Vagina (tissue), 2 donors: ENCODE measurements around the gene CEBPE. TPM values are rescaled to one million over a fixed set of nuclear protein-coding genes. Genes with fewer than 3 reads are reported as not detected.
A peak's percentile ranks its signal among the peaks of the same experiment; 100 is the strongest.

Experiments
- DNase-seq, 2 donors: peaks; one replicate each; pipeline ENCODE4 v3.0.0-alpha.2; 2017; ENCODE audit errors: extremely low spot score in 2 of 2
- H3K27ac ChIP-seq: fragments of 200-600 bp; sonication (generic); one replicate; pipeline ENCODE4 v1.5.1; 2019
- H3K27me3 ChIP-seq: fragments of 200-600 bp; sonication (generic); one replicate; pipeline ENCODE4 v1.5.1; 2019
- H3K36me3 ChIP-seq, 2 donors: fragments of 200-600 bp; sonication (generic); one replicate each; pipeline ENCODE4 v1.5.1; 2017 to 2019
- H3K4me1 ChIP-seq: fragments of 200-600 bp; sonication (generic); one replicate; pipeline ENCODE4 v1.5.1; 2019
- H3K4me3 ChIP-seq, 2 donors: fragments of 200-600 bp; sonication (generic); 1 replicate in 1 of 2; 2 replicates in 1 of 2; pipeline ENCODE4 v1.5.1; 2016 to 2019
- H3K9me3 ChIP-seq: fragments of 200-600 bp; sonication (generic); one replicate; pipeline ENCODE4 v1.5.1; 2019
- POLR2A ChIP-seq, 2 donors: fragments of 450-650 bp; IDR thresholded peaks; one replicate each; pipeline ENCODE4 v1.6.1; 2017; ENCODE audit warnings: antibody characterized with exemption in 2 of 2, mild to moderate bottlenecking in 2 of 2, moderate library complexity in 2 of 2
- POLR2AphosphoS5 ChIP-seq, 2 donors: sonication (generic); formaldehyde crosslinking; IDR thresholded peaks; one replicate each; pipeline ENCODE4 v1.9.0; 2017; ENCODE audit warnings: antibody characterized with exemption in 2 of 2, mild to moderate bottlenecking in 2 of 2, low read depth in 1 of 2; ENCODE audit not compliant: insufficient read depth in 1 of 2
- intact Hi-C: fragments of 100-400 bp; cut with DNase I; formaldehyde crosslinking; loops from one replicate; pipeline ENCODE4 v1.15.1; 2023
- total RNA-seq: library from RNA; depleted of rRNA; stranded (reverse); fragments of >200 nt; gene quantifications from one replicate; pipeline ENCODE4 v1.2.3, GENCODE V29; 2016
- TF ChIP-seq, protein P1 (sequence below), 3 experiments: fragments of 450-650 bp in 2 of 3; fragments of 200-600 bp in 1 of 3; sonication (generic) in 1 of 3; IDR thresholded peaks; one replicate each; pipeline ENCODE4 v1.5.1; 2017 to 2019; ENCODE audit warnings: antibody characterized with exemption in 3 of 3, mild to moderate bottlenecking in 2 of 3, moderate library complexity in 2 of 3

Gene CEBPE
- total RNA-seq, 1 donor from 2014 or later = not detected

DNA sequence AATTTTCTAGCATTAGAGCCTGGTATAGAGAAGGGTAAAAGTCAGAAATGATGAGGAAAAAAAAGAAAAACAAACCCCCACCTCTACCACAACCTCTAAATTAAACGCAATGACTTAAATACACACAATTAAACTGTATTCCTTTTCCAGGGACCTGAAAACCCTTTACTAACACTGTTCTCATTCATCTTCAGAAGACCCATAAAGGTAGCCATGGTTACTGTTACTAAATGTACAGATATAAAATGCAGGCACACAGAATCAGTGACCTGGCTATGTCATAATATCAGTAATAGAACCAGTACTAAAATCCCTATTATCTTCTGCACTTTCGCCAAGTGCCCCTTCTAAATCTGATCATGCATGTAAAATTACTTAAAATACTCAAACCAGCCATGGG is 25.5 kb downstream of the CEBPE start:
- no peak for DNase-seq
- TF ChIP-seq, protein P1, sequence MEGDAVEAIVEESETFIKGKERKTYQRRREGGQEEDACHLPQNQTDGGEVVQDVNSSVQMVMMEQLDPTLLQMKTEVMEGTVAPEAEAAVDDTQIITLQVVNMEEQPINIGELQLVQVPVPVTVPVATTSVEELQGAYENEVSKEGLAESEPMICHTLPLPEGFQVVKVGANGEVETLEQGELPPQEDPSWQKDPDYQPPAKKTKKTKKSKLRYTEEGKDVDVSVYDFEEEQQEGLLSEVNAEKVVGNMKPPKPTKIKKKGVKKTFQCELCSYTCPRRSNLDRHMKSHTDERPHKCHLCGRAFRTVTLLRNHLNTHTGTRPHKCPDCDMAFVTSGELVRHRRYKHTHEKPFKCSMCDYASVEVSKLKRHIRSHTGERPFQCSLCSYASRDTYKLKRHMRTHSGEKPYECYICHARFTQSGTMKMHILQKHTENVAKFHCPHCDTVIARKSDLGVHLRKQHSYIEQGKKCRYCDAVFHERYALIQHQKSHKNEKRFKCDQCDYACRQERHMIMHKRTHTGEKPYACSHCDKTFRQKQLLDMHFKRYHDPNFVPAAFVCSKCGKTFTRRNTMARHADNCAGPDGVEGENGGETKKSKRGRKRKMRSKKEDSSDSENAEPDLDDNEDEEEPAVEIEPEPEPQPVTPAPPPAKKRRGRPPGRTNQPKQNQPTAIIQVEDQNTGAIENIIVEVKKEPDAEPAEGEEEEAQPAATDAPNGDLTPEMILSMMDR (IDR thresholded peaks at IDR 0.05) = no peak
- TF ChIP-seq POLR2AphosphoS5 (IDR thresholded peaks at IDR 0.05; ENCODE audit: insufficient read depth in 1 of 2, low read depth in 1 of 2) (no peak), POLR2A (IDR thresholded peaks at IDR 0.05) (no peak)
- Histone ChIP-seq H3K4me3 (peak overlapping the region; percentile 88), H3K9me3 (no peaks in the 10 kb centered on the region), H3K27ac (peak overlapping the region; percentile 99), H3K36me3 (peaks cover 3 to 37% of the 10 kb centered on the region in 2 donors), H3K27me3 (no peaks in the 10 kb centered on the region), H3K4me1 (peaks cover 42% of the 10 kb centered on the region)
- intact Hi-C loops = no loop called here

DNA sequence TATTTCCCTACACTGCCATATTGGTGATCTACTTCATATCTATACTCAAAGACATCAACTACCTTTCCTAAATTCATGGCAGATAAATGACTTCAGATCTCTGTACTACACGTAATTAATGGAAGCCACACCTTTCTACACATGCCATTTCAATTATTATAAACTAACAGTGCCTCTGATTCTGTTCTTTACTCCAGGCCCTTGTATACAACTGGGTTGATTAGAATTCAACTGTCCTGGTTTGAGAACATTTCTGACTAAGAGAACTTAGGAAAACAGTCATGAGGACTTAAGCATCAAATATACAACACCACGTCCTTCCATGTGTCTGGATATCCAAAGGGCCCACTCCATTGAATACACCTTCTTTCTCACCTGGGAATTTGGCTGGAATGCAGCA is 26.0 kb downstream of the CEBPE start:
- Histone ChIP-seq H3K27ac (no peak overlapping the region), H3K27me3 (no peaks in the 10 kb centered on the region), H3K36me3 (peaks cover 3 to 37% of the 10 kb centered on the region in 2 donors), H3K4me1 (peaks cover 42% of the 10 kb centered on the region), H3K9me3 (no peaks in the 10 kb centered on the region), H3K4me3 (peak overlapping the region; percentile 88)
- TF ChIP-seq, protein P1 (IDR thresholded peaks at IDR 0.05) = no peak
- TF ChIP-seq POLR2A (IDR thresholded peaks at IDR 0.05) = no peak
- TF ChIP-seq POLR2AphosphoS5 (IDR thresholded peaks at IDR 0.05; ENCODE audit: insufficient read depth in 1 of 2, low read depth in 1 of 2) = no peak
- intact Hi-C loops = no loop called here
- no peak for DNase-seq

DNA sequence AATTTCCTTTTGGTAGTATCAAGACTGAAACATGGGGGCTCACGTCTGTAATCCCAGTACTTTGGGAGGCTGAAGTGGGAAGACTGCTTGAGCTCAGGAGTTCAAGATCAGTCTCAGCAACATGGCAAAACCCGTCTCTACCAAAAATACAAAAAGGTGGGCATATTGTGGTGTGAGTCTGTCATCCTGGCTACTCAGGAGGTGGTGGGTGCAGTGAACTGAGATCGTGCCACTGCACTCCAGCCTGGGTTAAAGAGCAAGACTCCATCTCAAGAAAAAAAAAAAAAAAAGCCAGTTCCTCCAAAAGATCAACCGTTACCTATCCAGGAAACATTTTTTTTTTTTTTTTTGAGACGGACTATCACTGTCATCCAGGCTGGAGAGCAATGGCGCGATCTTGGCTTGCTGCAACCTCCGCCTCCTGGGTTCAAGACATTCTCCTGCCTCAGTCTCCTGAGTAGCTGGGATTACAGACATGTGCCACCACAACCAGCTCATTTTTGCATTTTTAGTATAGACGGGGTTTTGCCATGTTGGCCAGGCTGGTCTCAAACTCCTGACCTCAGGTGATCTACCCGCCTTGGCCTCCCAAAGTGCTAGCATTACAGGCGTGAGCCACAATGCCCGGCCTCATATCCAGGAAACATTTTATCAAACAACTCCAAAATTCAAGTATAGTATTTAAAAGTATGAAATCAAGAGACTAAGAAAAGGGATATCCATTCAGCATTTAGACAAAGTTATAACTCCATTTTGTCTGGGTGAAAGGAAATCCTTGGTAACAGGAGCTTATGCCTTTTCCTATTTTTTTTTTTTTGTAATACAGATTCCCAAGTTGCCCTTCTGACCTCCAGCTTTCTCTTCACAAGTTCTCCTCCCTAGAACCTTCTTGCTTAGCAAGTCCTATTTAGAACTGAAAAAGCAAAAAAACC is 27.5 kb downstream of the CEBPE start:
- H3K36me3 ChIP-seq = peaks cover 3 to 52% of the 10 kb centered on the region in 2 donors
- no peaks in the 10 kb centered on the region for H3K9me3 ChIP-seq
- H3K27ac ChIP-seq = no peak overlapping the region
- no peaks in the 10 kb centered on the region for H3K27me3 ChIP-seq
- intact Hi-C loops = no loop called here
- peaks cover 29% of the 10 kb centered on the region for H3K4me1 ChIP-seq
- DNase-seq = peak; percentile 22 to 58
- no peak overlapping the region for H3K4me3 ChIP-seq
- TF ChIP-seq, protein P1 (IDR thresholded peaks at IDR 0.05) = no peak
- TF ChIP-seq POLR2A (IDR thresholded peaks at IDR 0.05) (no peak), POLR2AphosphoS5 (IDR thresholded peaks at IDR 0.05; ENCODE audit: insufficient read depth in 1 of 2, low read depth in 1 of 2) (no peak)

DNA sequence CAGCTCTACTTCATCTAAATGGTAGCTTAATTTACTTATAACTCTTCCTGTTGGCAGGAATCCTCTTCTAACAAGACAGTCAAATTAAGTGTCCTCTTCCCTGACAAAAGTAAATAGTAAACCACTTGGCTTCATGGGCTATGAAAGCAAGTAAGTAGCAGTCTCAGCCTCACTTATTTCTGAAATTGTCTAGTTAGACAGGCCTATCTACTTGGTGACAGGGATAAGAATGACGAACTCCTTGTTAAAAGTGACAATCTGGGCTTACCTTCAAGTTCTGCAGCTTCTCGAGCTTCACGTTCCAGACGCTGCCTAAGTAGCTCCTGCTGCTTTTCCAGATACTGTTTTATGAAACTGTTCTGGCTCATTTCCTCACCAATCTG is 28.8 kb downstream of the CEBPE start:
- H3K36me3 ChIP-seq = peaks cover 3 to 65% of the 10 kb centered on the region in 2 donors
- intact Hi-C loops = no loop called here
- no peak for DNase-seq
- peaks cover 24% of the 10 kb centered on the region for H3K4me1 ChIP-seq
- H3K9me3 ChIP-seq = no peaks in the 10 kb centered on the region
- H3K27ac ChIP-seq = no peak overlapping the region
- no peaks in the 10 kb centered on the region for H3K27me3 ChIP-seq
- TF ChIP-seq, protein P1 (IDR thresholded peaks at IDR 0.05) = no peak
- no peak for TF ChIP-seq POLR2AphosphoS5 (IDR thresholded peaks at IDR 0.05; ENCODE audit: insufficient read depth in 1 of 2, low read depth in 1 of 2)
- no peak for TF ChIP-seq POLR2A (IDR thresholded peaks at IDR 0.05)
- no peak overlapping the region for H3K4me3 ChIP-seq
